VCaP (cell line): ENCODE data around the gene WDR33.
"Not testable (repeated sequence)": the region's sequence is repeated elsewhere in the genome, so short reads cannot be mapped to it uniquely, and the experiment has no call there.

Source experiments
- H3K27ac ChIP-seq: fragments of 450-650 bp; 2 replicates; pipeline ENCODE4 v1.5.1; 2017
- CTCF ChIP-seq: fragments of 450-650 bp; conservative IDR thresholded peaks from 2 replicates; pipeline ENCODE4 v1.5.1; 2017; ENCODE audit warnings: mild to moderate bottlenecking, moderate library complexity

WDR33 gene

GRCh38 chr2:127770973-127771735 is 39.8 kb downstream of the WDR33 start:
- H3K27ac ChIP-seq: no peak overlapping the region
- TF ChIP-seq CTCF: no peak

- H3K27ac ChIP-seq: not testable (repeated sequence)
Observed at GRCh38 chr2:127770534-127770933, 40.4 kb downstream of the WDR33 start.

- TF ChIP-seq CTCF: no peak
Observed at GRCh38 chr2:127769587-127769986, 41.4 kb downstream of the WDR33 start.

GRCh38 chr2:127768775-127769479 is 42.0 kb downstream of the WDR33 start:
- no peak overlapping the region for H3K27ac ChIP-seq
- no peak for TF ChIP-seq CTCF

More at GRCh38 chr2:127769587-127769986, 41.4 kb downstream of the WDR33 start:
- H3K27ac ChIP-seq: no peak overlapping the region

- no peak for TF ChIP-seq CTCF
- H3K27ac ChIP-seq: no peak overlapping the region
Observed at GRCh38 chr2:127763776-127764175, 47.2 kb downstream of the WDR33 start.

- H3K27ac ChIP-seq: no peak overlapping the region
- TF ChIP-seq CTCF: no peak
Observed at GRCh38 chr2:127762846-127763245, 48.1 kb downstream of the WDR33 start.

- H3K27ac ChIP-seq: no peak overlapping the region
- TF ChIP-seq CTCF: no peak
Observed at GRCh38 chr2:127762441-127762840, 48.5 kb downstream of the WDR33 start.

GRCh38 chr2:127759931-127760330 is 51.0 kb downstream of the WDR33 start:
- no peak for TF ChIP-seq CTCF
- no peak overlapping the region for H3K27ac ChIP-seq
